ENCODE measurements around the gene SERPIND1.
"Not testable (repeated sequence)": the region's sequence is repeated elsewhere in the genome, so short reads cannot be mapped to it uniquely, and the experiment has no call there.

The SERPIND1 gene

GRCh38 chr22:20816559-20816958 is 42.6 kb downstream of the SERPIND1 start:
- no peak for DNase-seq (ENCODE audit: low read depth)

GRCh38 chr22:20818471-20818870 is 44.6 kb downstream of the SERPIND1 start:
- no peak for DNase-seq (ENCODE audit: low read depth)

GRCh38 chr22:20819471-20819870 is 45.6 kb downstream of the SERPIND1 start:
- no peak for DNase-seq (ENCODE audit: low read depth)

- DNase-seq (ENCODE audit: low read depth): not testable (repeated sequence)
Measured at GRCh38 chr22:20821717-20822239, 47.9 kb downstream of the SERPIND1 start.

- DNase-seq (ENCODE audit: low read depth): no peak
Measured at GRCh38 chr22:20822240-20822639, 48.3 kb downstream of the SERPIND1 start.

GRCh38 chr22:20823264-20823663 is 49.4 kb downstream of the SERPIND1 start:
- DNase-seq (ENCODE audit: low read depth): no peak

- not testable (repeated sequence) for DNase-seq (ENCODE audit: low read depth)
Measured at GRCh38 chr22:20825216-20825615, 51.3 kb downstream of the SERPIND1 start.

GRCh38 chr22:20825624-20826023 is 51.7 kb downstream of the SERPIND1 start:
- no peak for DNase-seq (ENCODE audit: low read depth)

GRCh38 chr22:20826373-20827152 is 52.6 kb downstream of the SERPIND1 start:
- DNase-seq (ENCODE audit: low read depth): not testable (repeated sequence)

- DNase-seq (ENCODE audit: low read depth): no peak
Measured at GRCh38 chr22:20829491-20830134, 55.7 kb downstream of the SERPIND1 start.

- DNase-seq (ENCODE audit: low read depth): no peak
Measured at GRCh38 chr22:20833225-20833665, 59.3 kb downstream of the SERPIND1 start.

GRCh38 chr22:20834206-20834605 is 60.3 kb downstream of the SERPIND1 start:
- DNase-seq (ENCODE audit: low read depth): no peak

GRCh38 chr22:20834725-20835124 is 60.8 kb downstream of the SERPIND1 start:
- DNase-seq (ENCODE audit: low read depth): no peak
